HG03108 (cell line): ENCODE results near the gene FAM174B.

Source experiments
- ATAC-seq: cut with Tn5 transposase; IDR thresholded peaks from one replicate; pipeline ENCODE4 v1.9.1; 2021; ENCODE audit warnings: moderate library complexity; ENCODE audit not compliant: unreplicated experiment

Gene FAM174B

DNA sequence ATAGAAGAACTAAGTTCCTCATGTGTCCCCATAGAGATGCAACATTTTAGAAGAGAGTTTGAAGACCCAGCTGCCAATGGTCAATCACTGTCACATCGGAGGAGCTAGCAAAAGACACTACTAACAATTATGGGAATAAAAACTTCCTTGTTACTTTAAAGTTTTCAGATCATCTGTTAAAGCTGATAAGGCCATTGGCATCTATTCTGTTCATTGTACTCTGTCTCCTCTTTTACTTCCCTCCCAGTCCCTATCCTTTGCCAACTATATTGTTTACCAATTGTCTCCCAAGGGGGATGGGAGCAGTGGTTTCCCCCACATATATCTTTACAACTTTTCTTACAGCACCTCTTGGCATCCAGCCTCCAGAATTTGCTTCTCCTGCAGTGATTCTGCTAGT, 81.0 kb downstream of the FAM174B start:
- no peak for ATAC-seq

GRCh38 chr15:92574161-92574560, 81.4 kb downstream of the FAM174B start:
- ATAC-seq: no peak

DNA sequence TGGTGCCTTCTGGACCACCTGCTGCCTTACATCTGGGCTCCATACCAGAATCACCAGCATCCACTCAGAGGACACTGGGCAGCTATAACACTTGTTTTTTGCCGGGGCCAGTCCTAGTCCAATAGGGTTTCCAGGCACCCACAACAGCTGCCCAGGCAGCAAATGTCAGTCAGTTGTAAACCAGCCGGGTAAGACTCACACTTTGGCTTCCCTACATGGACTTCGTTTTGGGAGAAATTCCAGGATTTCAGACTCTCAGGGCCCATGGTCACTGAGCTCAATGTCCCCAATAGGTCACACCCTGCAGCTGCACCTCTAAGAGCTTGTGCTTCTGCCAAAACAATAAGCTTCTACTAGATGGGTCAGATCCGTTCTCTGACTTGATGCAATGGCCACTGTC, 83.8 kb downstream of the FAM174B start:
- ATAC-seq: no peak

DNA sequence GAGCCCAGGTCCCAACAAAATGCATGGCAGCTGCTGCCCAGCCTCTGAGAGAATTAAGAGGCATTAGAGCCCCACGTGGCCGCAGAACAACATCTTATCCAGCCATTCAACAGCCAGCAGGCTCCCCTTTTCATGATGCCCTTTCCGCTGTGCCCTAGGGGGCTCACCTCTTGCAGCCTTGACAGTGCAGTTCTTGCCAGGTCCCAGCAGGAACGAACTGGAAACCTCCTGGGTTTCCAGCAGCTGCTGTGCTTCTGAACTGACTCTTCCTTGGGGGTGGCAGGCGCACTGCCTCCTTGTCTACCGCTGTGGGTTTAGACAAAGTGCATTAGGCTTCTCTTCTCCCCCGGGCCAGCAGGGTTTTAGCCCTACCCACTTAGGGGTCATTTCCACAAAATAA, 85.2 kb downstream of the FAM174B start:
- ATAC-seq: no peak

DNA sequence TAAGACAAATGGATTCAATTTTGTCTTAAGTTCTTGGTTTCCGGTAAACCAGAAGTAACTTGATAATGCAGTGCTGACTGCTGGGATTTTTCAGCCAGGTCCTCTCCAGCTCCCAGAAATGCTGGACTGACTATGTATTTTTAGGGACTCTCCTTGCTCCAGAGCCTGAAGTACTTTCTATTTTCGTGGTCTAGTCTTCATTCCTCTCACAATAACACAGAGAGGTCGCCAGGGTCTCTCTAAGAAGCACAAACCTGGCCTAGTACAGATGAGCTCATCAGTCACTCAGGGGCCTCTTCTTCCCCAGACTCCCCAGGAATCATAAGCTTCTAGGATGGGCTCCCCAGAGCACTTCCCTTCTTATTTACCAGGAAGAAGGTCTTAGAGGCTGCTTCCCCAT, 85.8 kb downstream of the FAM174B start:
- no peak for ATAC-seq
